Liver (tissue), 9 donors: ENCODE results near the gene NTMT1. TPM values are rescaled to one million over a fixed set of nuclear protein-coding genes. Genes with fewer than 3 reads are reported as not detected.
"Not testable (repeated sequence)": the region's sequence is repeated elsewhere in the genome, so short reads cannot be mapped to it uniquely, and the experiment has no call there.

Source experiments
- DNase-seq: peaks from one replicate; pipeline ENCODE4 v3.0.0-alpha.2; 2017; ENCODE audit warnings: low spot score
- H3K27ac ChIP-seq, 2 donors: one replicate each; pipeline ENCODE4 v1.7.0; 2013; ENCODE audit warnings: inconsistent platforms in 2 of 2, low read length in 2 of 2, control low read depth in 1 of 2, low read depth in 1 of 2, mild to moderate bottlenecking in 1 of 2
- H3K27me3 ChIP-seq, 4 donors: one replicate each; pipeline versions ENCODE4 v1.6.1 to v1.7.0; 2013; ENCODE audit warnings: low read length in 3 of 4, inconsistent platforms in 1 of 4, mild to moderate bottlenecking in 1 of 4, moderate library complexity in 1 of 4; ENCODE audit not compliant: control insufficient read depth in 4 of 4, insufficient read depth in 4 of 4
- H3K36me3 ChIP-seq, 4 donors: one replicate each; pipeline versions ENCODE4 v1.6.1 to v1.7.0; 2013; ENCODE audit warnings: low read length in 3 of 4, mild to moderate bottlenecking in 3 of 4, low read depth in 1 of 4, moderate library complexity in 1 of 4; ENCODE audit not compliant: control insufficient read depth in 4 of 4, insufficient read depth in 3 of 4
- H3K4me1 ChIP-seq, 4 donors: one replicate each; pipeline versions ENCODE4 v1.6.1 to v1.7.0; 2013; ENCODE audit warnings: low read length in 3 of 4, mild to moderate bottlenecking in 3 of 4, moderate library complexity in 1 of 4; ENCODE audit not compliant: control insufficient read depth in 4 of 4, insufficient read depth in 4 of 4
- H3K4me3 ChIP-seq, 3 donors: one replicate each; pipeline versions ENCODE4 v1.6.1 to v1.7.0; 2013; ENCODE audit warnings: low read length in 3 of 3, control low read depth in 1 of 3, low read depth in 1 of 3, mild to moderate bottlenecking in 1 of 3
- H3K9ac ChIP-seq, 2 donors: one replicate each; pipeline ENCODE4 v1.7.0; 2013; ENCODE audit warnings: low read length in 2 of 2, mild to moderate bottlenecking in 2 of 2, moderate library complexity in 2 of 2, control low read depth in 1 of 2, low read depth in 1 of 2
- H3K9me3 ChIP-seq, 4 donors: one replicate each; pipeline versions ENCODE4 v1.6.1 to v1.7.0; 2013; ENCODE audit warnings: low read length in 3 of 4; ENCODE audit not compliant: control insufficient read depth in 4 of 4
- CTCF ChIP-seq: fragments of 150-350 bp; IDR thresholded peaks from 2 replicates; pipeline ENCODE4 v1.5.1; 2017; ENCODE audit warnings: improper control_type of control experiment, low read depth, low read length; ENCODE audit not compliant: missing input control
- EGR1 ChIP-seq, 2 donors: IDR thresholded peaks; 2 replicates each; pipeline ENCODE4 v1.6.1; 2016 to 2018; ENCODE audit warnings: antibody characterized with exemption in 2 of 2, low read depth in 2 of 2
- FOXA1 ChIP-seq: IDR thresholded peaks from 2 replicates; pipeline ENCODE4 v1.6.1; 2016; ENCODE audit warnings: antibody characterized with exemption
- FOXA2 ChIP-seq: IDR thresholded peaks from 2 replicates; pipeline ENCODE4 v1.6.1; 2016; ENCODE audit warnings: antibody characterized with exemption
- GABPA ChIP-seq, 2 donors: IDR thresholded peaks in 1 of 2; conservative IDR thresholded peaks in 1 of 2; 2 replicates each; pipeline ENCODE4 v1.6.1; 2016; ENCODE audit warnings: antibody characterized with exemption in 2 of 2, mild to moderate bottlenecking in 1 of 2, moderate library complexity in 1 of 2
- HNF4A ChIP-seq, 2 donors: conservative IDR thresholded peaks; 2 replicates each; pipeline ENCODE4 v1.6.1; 2016; ENCODE audit warnings: antibody characterized with exemption in 2 of 2, mild to moderate bottlenecking in 2 of 2
- HNF4G ChIP-seq: IDR thresholded peaks from 2 replicates; pipeline ENCODE4 v1.6.1; 2016; ENCODE audit warnings: antibody characterized with exemption
- MAX ChIP-seq: IDR thresholded peaks from 2 replicates; pipeline ENCODE4 v1.6.1; 2016; ENCODE audit warnings: antibody characterized with exemption
- NR2F2 ChIP-seq: IDR thresholded peaks from 2 replicates; pipeline ENCODE4 v1.6.1; 2016; ENCODE audit warnings: antibody characterized with exemption
- RAD21 ChIP-seq, 2 donors: IDR thresholded peaks; 2 replicates each; pipeline ENCODE4 v1.6.1; 2016; ENCODE audit warnings: antibody characterized with exemption in 2 of 2, mild to moderate bottlenecking in 2 of 2
- RXRA ChIP-seq, 2 donors: IDR thresholded peaks; 2 replicates each; pipeline ENCODE4 v1.6.1; 2017 to 2018; ENCODE audit warnings: antibody characterized with exemption in 2 of 2, mild to moderate bottlenecking in 1 of 2
- SP1 ChIP-seq: IDR thresholded peaks from 2 replicates; pipeline ENCODE4 v1.6.1; 2018; ENCODE audit warnings: antibody characterized with exemption, mild to moderate bottlenecking
- TAF1 ChIP-seq: conservative IDR thresholded peaks from 2 replicates; pipeline ENCODE4 v1.6.1; 2016; ENCODE audit warnings: antibody characterized with exemption, mild to moderate bottlenecking
- YY1 ChIP-seq: IDR thresholded peaks from 2 replicates; pipeline ENCODE4 v1.6.1; 2016; ENCODE audit warnings: antibody characterized with exemption, mild to moderate bottlenecking
- WGBS: extraction: QIAGEN DNeasy Blood & Tissue Kit; methylation state at CpG from one replicate; pipeline ENCODE4 v1.1.7; 2013; 5-methylcytosine and 5-hydroxymethylcytosine counted together
- polyA plus RNA-seq, 2 donors: library from polyadenylated mRNA; stranded (reverse) in 1 of 2; unstranded in 1 of 2; fragments of 200-250 nt in 1 of 2; fragments of >200 nt in 1 of 2; fragmentation: Nextera tagmentation in 1 of 2; extraction: Ambion mirVana in 1 of 2; gene quantifications; one replicate each; pipeline versions ENCODE4 v1.2.1 to v1.2.3, GENCODE V29; 2013 to 2015
- total RNA-seq, 2 donors: library from RNA; depleted of rRNA; stranded (reverse); fragments of >200 nt; gene quantifications; one replicate each; pipeline ENCODE4 v1.2.3, GENCODE V29; 2014
- TF ChIP-seq, protein P1 (sequence below): IDR thresholded peaks from 2 replicates; pipeline ENCODE4 v1.6.1; 2016; ENCODE audit warnings: antibody characterized with exemption
- TF ChIP-seq, protein P2 (sequence below): IDR thresholded peaks from 2 replicates; pipeline ENCODE4 v1.6.1; 2016; ENCODE audit warnings: antibody characterized with exemption, mild to moderate bottlenecking
- donor health status: healthy.
- donor health status: healthy.
- donor health status: healthy.
- donor health status: healthy.
- donor health status: healthy.

NTMT1 gene
- total and polyA plus RNA-seq, 4 donors = 13.1 to 42.5 (median 26.2) TPM

GRCh38 chr9:129590466-129590865, 35.5 kb upstream of the NTMT1 start:
- no peaks in the 10 kb centered on the region for H3K27me3 ChIP-seq
- H3K9me3 ChIP-seq = no peaks in the 10 kb centered on the region
- no peak overlapping the region for H3K4me3 ChIP-seq
- no peak for TF ChIP-seq MAX
- no peak for TF ChIP-seq RAD21 (IDR thresholded peaks at IDR 0.05)
- no peak for TF ChIP-seq RXRA (IDR thresholded peaks at IDR 0.05)
- TF ChIP-seq FOXA1 = no peak
- TF ChIP-seq GABPA (IDR thresholded peaks at IDR 0.05 in 1 of 2, conservative IDR thresholded peaks at IDR 0.05 in 1 of 2) = no peak
- no peak for TF ChIP-seq HNF4A (conservative IDR thresholded peaks at IDR 0.05)
- no peak for TF ChIP-seq FOXA2
- no peak for TF ChIP-seq NR2F2
- TF ChIP-seq, protein P1, sequence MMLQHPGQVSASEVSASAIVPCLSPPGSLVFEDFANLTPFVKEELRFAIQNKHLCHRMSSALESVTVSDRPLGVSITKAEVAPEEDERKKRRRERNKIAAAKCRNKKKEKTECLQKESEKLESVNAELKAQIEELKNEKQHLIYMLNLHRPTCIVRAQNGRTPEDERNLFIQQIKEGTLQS = no peak
- TF ChIP-seq EGR1 (IDR thresholded peaks at IDR 0.05; ENCODE audit: low read depth in 2 of 2) = no peak
- no peak for TF ChIP-seq HNF4G
- no peak for TF ChIP-seq TAF1
- no peak overlapping the region for H3K9ac ChIP-seq
- H3K36me3 ChIP-seq = no peaks in the 10 kb centered on the region
- no peaks in the 10 kb centered on the region for H3K4me1 ChIP-seq
- WGBS = 90% methylated on average over 6 of the region's 6 CpGs
- no peak for DNase-seq
- H3K27ac ChIP-seq = no peak overlapping the region

DNA sequence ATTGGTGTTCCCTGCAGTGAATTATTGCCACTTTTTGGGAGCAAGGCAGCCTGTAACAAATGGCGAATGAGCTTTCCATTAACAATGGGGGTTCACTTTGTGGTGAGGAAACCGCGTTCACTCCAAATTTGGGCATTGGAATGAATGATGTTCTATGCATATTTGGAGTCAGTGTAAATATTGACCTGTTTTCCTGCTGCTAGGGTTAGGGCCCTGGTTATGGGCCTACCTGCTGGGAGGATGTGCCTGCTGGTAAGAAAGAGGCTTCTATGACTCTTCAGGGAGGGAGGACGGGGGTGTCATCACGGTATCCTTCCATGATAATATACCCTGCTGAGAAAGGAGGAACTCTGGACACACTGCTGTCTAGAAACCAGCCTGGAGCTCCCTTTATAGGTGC, 34.0 kb upstream of the NTMT1 start:
- Histone ChIP-seq H3K4me1 (no peaks in the 10 kb centered on the region), H3K27ac (no peak overlapping the region), H3K9me3 (no peaks in the 10 kb centered on the region), H3K9ac (no peak overlapping the region), H3K36me3 (no peaks in the 10 kb centered on the region), H3K4me3 (no peak overlapping the region), H3K27me3 (no peaks in the 10 kb centered on the region)
- TF ChIP-seq, protein P1 = no peak
- TF ChIP-seq SP1 = no peak
- no peak for TF ChIP-seq NR2F2
- TF ChIP-seq MAX = no peak
- TF ChIP-seq, protein P2, sequence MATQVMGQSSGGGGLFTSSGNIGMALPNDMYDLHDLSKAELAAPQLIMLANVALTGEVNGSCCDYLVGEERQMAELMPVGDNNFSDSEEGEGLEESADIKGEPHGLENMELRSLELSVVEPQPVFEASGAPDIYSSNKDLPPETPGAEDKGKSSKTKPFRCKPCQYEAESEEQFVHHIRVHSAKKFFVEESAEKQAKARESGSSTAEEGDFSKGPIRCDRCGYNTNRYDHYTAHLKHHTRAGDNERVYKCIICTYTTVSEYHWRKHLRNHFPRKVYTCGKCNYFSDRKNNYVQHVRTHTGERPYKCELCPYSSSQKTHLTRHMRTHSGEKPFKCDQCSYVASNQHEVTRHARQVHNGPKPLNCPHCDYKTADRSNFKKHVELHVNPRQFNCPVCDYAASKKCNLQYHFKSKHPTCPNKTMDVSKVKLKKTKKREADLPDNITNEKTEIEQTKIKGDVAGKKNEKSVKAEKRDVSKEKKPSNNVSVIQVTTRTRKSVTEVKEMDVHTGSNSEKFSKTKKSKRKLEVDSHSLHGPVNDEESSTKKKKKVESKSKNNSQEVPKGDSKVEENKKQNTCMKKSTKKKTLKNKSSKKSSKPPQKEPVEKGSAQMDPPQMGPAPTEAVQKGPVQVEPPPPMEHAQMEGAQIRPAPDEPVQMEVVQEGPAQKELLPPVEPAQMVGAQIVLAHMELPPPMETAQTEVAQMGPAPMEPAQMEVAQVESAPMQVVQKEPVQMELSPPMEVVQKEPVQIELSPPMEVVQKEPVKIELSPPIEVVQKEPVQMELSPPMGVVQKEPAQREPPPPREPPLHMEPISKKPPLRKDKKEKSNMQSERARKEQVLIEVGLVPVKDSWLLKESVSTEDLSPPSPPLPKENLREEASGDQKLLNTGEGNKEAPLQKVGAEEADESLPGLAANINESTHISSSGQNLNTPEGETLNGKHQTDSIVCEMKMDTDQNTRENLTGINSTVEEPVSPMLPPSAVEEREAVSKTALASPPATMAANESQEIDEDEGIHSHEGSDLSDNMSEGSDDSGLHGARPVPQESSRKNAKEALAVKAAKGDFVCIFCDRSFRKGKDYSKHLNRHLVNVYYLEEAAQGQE = no peak
- TF ChIP-seq HNF4A (conservative IDR thresholded peaks at IDR 0.05) = no peak
- TF ChIP-seq YY1 = no peak
- no peak for TF ChIP-seq TAF1
- no peak for TF ChIP-seq HNF4G
- no peak for TF ChIP-seq CTCF
- TF ChIP-seq FOXA2 = no peak
- TF ChIP-seq RAD21 (IDR thresholded peaks at IDR 0.05) = no peak
- 88% methylated on average over 5 of the region's 5 CpGs for WGBS
- DNase-seq = no peak

GRCh38 chr9:129592790-129593189, 33.2 kb upstream of the NTMT1 start:
- not testable (repeated sequence) for H3K4me1 ChIP-seq, H3K27ac ChIP-seq, H3K9me3 ChIP-seq, H3K4me3 ChIP-seq, H3K27me3 ChIP-seq, DNase-seq, H3K36me3 ChIP-seq, H3K9ac ChIP-seq
- whole genome bisulfite sequencing = 91% methylated on average over 10 of the region's 10 CpGs
